HEK293T (cell line): Measurements from ENCODE around the gene RFXAP.

Source experiments
- BHLHE40 ChIP-seq: fragments of 450-650 bp; IDR thresholded peaks from 2 replicates; pipeline ENCODE4 v1.6.1; 2016; ENCODE audit warnings: mild to moderate bottlenecking, moderate library complexity, borderline replicate concordance
- CTBP1 ChIP-seq: fragments of 450-650 bp; IDR thresholded peaks from 2 replicates; pipeline ENCODE4 v1.6.1; 2016; ENCODE audit warnings: borderline replicate concordance
- ELF4 ChIP-seq: fragments of 450-650 bp; IDR thresholded peaks from 2 replicates; pipeline ENCODE4 v1.6.1; 2017; ENCODE audit warnings: antibody characterized with exemption
- FOXK2 ChIP-seq: fragments of 450-650 bp; IDR thresholded peaks from 2 replicates; pipeline ENCODE4 v1.6.1; 2016; ENCODE audit warnings: mild to moderate bottlenecking
- FOXM1 ChIP-seq: fragments of 450-650 bp; IDR thresholded peaks from 2 replicates; pipeline ENCODE4 v1.6.1; 2017; ENCODE audit warnings: mild to moderate bottlenecking, borderline replicate concordance
- HDGF ChIP-seq: fragments of 450-650 bp; IDR thresholded peaks from 2 replicates; pipeline ENCODE4 v1.6.1; 2017; ENCODE audit warnings: antibody characterized with exemption, borderline replicate concordance
- NFRKB ChIP-seq: fragments of 450-650 bp; IDR thresholded peaks from 2 replicates; pipeline ENCODE4 v1.6.1; 2016; ENCODE audit warnings: mild to moderate bottlenecking, moderate library complexity
- SP1 ChIP-seq: fragments of 450-650 bp; IDR thresholded peaks from 2 replicates; pipeline ENCODE4 v1.6.1; 2017
- SUZ12 ChIP-seq: fragments of 450-650 bp; IDR thresholded peaks from 2 replicates; pipeline ENCODE4 v1.6.1; 2016; ENCODE audit warnings: mild to moderate bottlenecking
- TARDBP ChIP-seq: fragments of 450-650 bp; IDR thresholded peaks from 2 replicates; pipeline ENCODE4 v1.6.1; 2016
- ZNF384 ChIP-seq: fragments of 450-650 bp; IDR thresholded peaks from 2 replicates; pipeline ENCODE4 v1.6.1; 2016

DNA sequence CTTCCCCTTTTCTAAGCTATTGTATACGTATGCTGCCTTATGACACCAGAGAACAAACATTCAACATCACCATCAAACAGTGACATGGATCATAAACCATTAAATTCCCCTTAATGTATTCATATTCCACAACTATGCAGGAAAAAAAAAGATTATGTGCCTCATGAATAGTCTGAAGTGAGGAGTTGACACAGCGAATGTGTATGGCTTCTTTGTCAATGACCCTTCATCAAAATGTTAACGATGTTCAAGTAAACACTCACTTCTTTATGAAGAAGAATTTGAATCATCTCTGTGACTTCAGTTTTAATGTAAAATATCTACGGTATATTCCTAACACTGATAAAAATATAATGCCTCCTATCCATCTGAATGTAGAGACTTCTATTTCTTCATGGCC is 56.4 kb downstream of the RFXAP start:
- TF ChIP-seq ELF4 (no peak), FOXK2 (no peak), TARDBP (no peak), BHLHE40 (no peak), SP1 (no peak), CTBP1 (no peak), NFRKB (no peak), SUZ12 (no peak), ZNF384 (no peak), FOXM1 (no peak), HDGF (no peak)
